ENCODE results near the gene TSR3.
A peak's percentile ranks its signal among the peaks of the same experiment; 100 is the strongest.

TSR3 gene

DNA sequence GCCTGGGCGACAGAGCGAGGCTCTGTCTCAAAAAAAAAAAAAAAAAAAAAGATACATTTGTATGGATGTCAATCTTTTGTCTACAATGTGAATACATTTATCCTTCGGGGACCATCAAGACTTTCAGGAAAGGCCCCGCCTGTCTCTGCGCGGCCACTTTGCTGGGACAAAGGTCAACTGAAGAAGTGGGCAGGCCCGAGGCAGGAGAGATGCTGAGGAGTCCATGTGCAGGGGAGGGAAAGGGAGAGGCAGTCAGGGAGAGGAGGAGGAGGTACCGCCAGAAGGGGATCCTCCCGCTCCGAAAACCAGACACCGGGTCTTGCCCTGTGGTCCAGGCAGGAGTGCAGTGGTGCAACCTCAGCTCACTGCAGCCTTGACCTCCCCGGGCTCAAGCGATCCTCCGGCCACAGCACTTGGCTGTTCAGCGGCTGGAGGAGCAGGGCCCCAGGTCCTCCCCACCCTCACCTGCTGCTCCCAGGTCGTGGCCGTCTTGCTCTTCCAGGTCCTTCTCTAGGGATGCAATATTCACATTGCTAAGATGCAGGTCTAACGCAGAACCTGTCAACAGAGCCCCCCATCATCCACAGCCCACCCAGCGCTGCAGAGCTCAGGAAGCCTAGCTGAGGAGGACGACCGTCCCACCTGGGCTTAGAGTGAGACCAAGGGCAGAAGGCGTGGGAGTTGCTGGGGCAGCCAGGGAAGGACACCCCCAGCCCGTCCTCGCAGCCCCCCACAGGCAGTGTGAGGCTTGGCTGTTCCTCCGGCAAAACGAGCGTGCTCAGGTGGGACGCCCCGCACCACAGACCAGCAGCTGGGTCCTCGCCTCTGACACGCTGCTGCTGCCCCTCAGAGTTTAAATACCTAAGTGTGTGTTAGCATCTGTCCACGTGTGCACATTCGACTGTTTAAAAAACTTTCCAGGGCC, 19.6 kb upstream of the TSR3 start:
- in situ Hi-C loops (cut with MboI; ENCODE audit: low sequenced_read_pairs, unreplicated experiment): no loop called here
- no peak for DNase-seq (ENCODE audit: low spot score)
- TF ChIP-seq, protein P1, sequence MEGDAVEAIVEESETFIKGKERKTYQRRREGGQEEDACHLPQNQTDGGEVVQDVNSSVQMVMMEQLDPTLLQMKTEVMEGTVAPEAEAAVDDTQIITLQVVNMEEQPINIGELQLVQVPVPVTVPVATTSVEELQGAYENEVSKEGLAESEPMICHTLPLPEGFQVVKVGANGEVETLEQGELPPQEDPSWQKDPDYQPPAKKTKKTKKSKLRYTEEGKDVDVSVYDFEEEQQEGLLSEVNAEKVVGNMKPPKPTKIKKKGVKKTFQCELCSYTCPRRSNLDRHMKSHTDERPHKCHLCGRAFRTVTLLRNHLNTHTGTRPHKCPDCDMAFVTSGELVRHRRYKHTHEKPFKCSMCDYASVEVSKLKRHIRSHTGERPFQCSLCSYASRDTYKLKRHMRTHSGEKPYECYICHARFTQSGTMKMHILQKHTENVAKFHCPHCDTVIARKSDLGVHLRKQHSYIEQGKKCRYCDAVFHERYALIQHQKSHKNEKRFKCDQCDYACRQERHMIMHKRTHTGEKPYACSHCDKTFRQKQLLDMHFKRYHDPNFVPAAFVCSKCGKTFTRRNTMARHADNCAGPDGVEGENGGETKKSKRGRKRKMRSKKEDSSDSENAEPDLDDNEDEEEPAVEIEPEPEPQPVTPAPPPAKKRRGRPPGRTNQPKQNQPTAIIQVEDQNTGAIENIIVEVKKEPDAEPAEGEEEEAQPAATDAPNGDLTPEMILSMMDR (IDR thresholded peaks at IDR 0.05; ENCODE audit: borderline replicate concordance, control extremely low read depth, extremely low read depth, insufficient read depth, missing control alignments): no peak

DNA sequence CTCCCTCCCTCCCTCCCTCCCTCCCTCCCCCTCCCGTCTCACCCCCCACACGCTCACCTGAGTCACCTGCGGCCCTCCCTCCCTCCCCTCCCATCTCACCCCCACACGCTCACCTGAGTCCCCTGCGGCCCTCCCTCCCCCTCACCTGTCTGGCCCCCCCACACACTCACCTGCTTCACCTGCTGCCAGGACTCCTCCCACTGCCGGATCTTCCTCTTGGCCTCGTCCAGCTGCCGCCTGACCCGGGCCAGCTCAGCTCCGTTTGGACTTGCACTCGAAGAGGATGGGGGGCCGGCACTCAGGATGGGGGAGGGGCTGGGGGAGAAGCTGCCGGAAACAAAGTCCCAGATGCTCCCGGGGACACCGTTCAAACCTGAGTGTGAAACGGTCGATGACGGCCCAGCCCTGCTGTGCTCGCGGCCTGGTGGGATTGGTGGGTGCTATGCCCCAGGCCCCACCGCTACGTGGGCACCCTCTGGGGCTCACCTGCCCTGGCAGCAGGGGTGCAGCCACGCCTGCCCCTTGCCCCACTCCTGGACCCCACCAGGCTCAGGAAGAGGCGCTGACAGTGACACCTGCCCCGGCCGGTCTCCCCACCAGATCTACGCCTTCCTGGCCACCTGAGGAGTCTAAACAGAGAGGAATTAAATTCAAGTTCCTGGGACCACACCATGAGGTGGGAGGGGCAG, 16.0 kb upstream of the TSR3 start:
- in situ Hi-C loops (cut with MboI; ENCODE audit: low sequenced_read_pairs, unreplicated experiment): no loop called here
- DNase-seq (ENCODE audit: low spot score): no peak
- TF ChIP-seq, protein P1 (IDR thresholded peaks at IDR 0.05; ENCODE audit: borderline replicate concordance, control extremely low read depth, extremely low read depth, insufficient read depth, missing control alignments): no peak

DNA sequence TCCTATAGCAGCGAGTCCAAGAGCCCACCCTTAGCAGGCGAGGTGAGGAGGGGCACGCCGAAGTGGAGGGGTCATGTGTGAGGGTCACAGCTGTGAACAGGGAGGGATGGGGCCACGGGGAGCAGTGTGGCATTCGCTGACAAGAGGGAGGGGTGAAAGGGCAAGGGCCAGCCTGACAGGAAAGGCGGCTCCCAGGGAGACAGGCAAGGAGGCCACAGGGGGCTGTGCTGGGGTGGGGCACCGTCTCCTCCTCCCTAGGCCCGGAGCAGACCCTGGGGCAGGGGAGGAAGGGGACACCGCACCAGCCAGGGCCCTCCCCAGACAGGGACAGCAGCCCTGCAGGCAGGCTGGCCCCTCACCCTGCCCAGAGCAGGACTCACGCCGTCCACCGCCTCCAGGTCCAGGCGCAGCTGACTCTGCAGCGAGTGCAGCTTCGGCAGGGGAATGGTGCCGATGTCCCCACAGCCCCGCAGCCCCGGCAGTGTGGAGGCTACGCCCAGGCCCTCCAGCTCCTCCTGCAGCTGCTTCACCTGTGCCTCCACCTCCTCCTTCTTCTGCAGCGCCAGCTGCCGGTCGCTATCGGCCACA, 15.1 kb upstream of the TSR3 start:
- DNase-seq (ENCODE audit: low spot score): no peak
- in situ Hi-C loops (cut with MboI; ENCODE audit: low sequenced_read_pairs, unreplicated experiment): no loop called here
- TF ChIP-seq, protein P1 (IDR thresholded peaks at IDR 0.05; ENCODE audit: borderline replicate concordance, control extremely low read depth, extremely low read depth, insufficient read depth, missing control alignments): no peak

DNA sequence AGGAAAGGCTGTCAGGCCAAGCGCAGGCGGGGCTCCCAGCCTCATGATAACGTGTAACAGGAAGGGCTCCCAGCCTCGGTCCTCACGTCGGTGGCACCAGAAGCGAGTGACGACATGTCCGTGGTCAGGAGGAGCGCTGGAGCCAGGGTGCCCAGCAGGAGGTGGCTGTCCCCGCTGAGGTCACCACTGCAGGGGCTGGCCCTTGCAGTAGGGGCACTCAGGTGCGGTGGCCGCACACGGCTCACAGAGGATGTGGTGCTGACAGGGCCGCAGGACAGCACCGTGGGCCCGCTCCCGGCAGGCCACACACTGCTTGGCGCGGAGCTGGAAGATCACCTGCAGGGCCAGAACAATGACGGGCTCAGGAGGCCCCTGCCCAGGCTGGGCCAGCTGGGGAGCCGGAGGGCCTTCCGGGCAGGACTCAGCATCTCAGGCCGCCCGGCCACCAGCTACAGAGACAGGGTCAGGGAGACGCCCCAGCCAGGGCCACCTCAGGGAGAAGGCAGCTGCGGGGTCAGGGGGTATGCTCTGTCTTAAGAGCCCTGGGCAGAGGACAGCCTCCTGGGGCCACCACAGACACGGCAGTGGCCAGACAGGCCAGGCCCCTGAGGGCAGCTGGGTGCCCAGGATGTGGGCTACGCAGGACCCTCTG, 14.5 kb upstream of the TSR3 start:
- DNase-seq (ENCODE audit: low spot score): no peak
- in situ Hi-C loops (cut with MboI; ENCODE audit: low sequenced_read_pairs, unreplicated experiment): no loop called here
- TF ChIP-seq, protein P1 (IDR thresholded peaks at IDR 0.05; ENCODE audit: borderline replicate concordance, control extremely low read depth, extremely low read depth, insufficient read depth, missing control alignments): no peak

DNA sequence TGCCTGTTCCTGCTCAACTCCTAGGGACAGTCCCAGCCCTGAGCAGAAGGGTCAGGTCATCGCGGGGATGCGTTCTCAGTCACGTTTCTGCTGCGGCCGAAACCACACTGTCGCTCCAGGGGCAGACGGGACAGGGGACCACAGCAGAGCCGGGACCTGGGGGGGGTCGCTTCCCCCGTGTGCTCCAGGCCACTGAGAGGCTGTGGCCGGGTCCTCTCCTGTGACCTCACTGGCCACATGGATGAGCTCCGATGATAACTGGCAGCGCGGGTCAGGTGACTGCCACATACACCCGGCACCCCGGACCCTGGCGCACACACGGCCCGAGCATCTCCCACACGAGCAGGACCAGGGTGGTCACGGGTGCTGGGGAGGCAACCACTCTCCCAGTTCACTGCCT, 12.8 kb upstream of the TSR3 start:
- in situ Hi-C loops (cut with MboI; ENCODE audit: low sequenced_read_pairs, unreplicated experiment): no loop called here
- TF ChIP-seq, protein P1 (IDR thresholded peaks at IDR 0.05; ENCODE audit: borderline replicate concordance, control extremely low read depth, extremely low read depth, insufficient read depth, missing control alignments): no peak
- DNase-seq (ENCODE audit: low spot score): no peak

DNA sequence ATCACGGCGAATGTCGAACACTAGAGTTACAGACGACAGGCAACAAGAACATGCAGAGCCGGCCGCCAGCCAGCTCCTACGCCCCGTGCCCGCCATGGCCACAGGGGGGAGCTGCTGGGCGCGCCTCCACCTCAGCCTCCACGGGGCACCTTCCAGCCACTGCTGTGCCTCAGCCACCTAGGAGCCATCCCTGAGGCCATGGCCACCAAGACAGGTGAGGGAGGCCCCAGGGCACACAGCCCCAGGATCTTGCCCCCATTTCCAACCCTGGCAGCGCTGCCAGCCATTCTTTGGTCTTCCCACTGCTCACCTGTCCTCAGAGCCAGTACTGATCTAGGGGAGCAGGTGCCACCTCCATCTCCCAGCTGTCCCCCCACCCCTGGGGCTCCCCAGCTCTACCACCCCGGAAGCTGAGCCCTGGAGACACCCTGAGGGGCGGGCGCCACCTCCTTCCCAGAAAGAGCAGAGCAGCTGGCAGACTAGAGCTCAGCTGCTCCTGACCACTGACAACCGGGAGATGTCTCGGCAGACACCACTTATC, 11.9 kb upstream of the TSR3 start:
- TF ChIP-seq, protein P1 (IDR thresholded peaks at IDR 0.05; ENCODE audit: borderline replicate concordance, control extremely low read depth, extremely low read depth, insufficient read depth, missing control alignments): peak; percentile 91
- peak; percentile 91 for DNase-seq (ENCODE audit: low spot score)
- in situ Hi-C loops (cut with MboI; ENCODE audit: low sequenced_read_pairs, unreplicated experiment): no loop called here

Measured in GM13976 (cell line).